SW 1271 (cell line): Measurements from ENCODE around the gene HLCS.

Source experiments
- DNase-seq, 2 experiments: peaks; one replicate each; lab custom pipeline; 2025; lab: John Stamatoyannopoulos, UW

HLCS gene

DNA sequence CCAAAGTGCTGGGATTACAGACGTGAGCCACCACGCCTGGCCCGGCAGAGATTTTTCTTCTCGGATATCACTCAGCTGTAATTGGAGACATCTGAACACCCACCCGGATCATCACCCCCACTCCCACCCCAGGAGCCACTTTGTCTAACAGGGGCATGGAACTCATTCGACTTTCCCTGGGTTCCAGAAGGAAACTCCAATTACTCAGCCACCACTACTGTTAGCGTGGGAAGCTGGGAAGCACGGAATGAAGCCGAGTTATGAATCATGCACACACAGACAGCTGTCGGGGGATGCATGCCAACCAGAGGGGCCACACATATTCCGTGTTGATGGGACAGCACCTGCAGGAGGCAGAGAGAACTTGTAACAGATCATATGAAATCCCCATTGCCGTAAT is 85.2 kb downstream of the HLCS start:
- DNase-seq = no peak

DNA sequence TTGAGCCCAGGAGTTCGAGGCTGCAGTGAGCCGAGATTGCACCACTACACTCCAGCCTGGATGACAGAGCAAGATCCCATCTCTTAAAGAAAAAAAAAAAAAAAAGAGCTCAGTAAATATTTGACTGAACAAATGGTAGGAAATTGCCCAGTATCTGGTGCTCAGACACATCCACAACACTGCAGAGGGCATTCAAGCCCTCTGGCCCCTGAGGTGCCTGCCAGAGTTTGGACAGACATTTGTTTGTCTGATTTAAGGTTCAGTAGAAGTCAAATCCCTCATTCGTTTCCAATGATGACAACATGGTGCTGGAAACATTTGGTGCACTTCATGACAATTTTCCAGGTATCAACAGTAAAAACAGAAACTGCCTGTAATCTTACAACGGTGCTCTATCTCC is 86.6 kb downstream of the HLCS start:
- no peak for DNase-seq

DNA sequence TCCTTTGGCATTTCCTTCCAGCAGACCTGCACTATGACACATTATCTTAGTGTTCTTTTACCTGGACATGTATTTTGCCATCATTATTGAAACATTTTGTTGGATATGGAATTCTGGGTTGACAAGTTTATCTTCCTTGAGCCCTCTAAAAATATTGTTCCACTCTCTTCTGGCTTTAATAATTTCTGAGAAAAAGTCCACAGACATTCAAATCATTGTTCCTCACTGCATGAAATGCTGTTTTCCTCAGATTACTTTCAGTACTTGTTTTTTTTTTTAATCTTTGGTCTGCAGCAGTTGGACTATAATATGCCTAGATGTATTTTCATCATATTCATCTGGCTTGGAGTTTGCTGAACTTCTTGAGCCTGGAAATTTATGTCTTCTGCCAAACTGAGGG is 88.7 kb downstream of the HLCS start:
- DNase-seq = no peak

DNA sequence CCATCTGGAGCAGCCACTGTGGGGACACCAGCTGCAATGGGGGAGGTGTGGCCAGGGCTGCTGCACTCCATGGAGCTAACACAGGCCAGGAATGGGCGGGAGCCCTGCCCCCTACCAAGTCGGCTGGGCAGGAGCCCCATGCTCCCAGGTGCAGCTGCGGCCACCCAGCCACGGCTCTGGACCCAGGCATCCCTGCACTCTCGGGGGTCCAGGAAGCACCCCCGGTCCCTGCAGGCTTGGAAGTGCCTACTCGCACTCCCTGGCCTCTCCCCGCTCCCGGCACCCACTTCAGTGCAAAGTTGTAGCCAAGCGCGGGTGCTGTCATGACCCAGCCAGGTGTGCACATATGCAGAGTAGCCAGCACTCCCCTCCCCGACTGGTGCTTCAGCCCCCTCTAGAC is 91.8 kb downstream of the HLCS start:
- no peak for DNase-seq

DNA sequence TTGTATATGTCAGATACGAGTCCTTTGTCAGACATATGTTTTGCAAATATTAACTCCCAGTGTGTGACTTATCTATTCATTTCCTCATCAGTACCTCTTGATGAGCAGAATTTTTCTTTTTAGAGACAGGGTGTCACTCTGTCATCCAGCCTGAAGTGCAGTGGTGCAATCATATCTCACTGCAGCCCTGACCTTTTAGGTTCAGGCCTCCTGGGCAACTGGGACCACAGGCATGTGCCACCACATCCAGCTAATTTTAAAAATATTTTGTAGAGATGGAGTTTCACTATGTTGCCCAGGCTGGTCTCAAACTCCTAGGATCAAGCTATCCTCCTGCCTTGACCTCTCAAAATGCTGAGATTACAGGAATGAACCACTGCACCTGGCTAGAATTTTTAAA is 93.0 kb downstream of the HLCS start:
- DNase-seq = no peak

DNA sequence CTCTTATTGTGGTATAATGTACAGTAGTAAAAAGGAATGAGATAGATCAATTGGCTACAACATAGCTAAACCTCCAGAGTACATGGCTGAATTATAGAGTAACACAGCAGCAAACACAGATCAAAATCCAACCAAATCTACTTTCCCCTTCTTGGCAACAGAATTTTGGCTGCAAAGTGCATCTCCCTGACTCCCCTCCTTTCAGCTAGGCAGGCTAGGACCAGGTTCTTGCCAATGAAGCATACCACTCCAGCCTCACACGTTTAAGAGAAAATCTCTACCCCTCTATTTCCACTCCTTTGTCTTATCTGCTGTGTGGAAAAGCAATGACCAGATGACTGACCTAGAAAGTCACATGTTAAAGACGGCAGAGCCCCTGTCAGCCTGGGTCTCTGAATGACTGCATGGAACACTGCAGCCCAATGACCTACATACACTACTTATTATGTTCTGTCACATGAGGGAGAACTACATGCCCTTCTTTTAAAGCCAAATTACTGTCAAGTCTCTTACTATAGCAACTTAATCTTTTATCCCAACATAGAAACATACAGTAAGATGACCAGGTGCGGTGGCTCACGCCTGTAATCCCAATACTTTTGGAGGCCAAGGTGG is 99.1 kb downstream of the HLCS start:
- DNase-seq = no peak

DNA sequence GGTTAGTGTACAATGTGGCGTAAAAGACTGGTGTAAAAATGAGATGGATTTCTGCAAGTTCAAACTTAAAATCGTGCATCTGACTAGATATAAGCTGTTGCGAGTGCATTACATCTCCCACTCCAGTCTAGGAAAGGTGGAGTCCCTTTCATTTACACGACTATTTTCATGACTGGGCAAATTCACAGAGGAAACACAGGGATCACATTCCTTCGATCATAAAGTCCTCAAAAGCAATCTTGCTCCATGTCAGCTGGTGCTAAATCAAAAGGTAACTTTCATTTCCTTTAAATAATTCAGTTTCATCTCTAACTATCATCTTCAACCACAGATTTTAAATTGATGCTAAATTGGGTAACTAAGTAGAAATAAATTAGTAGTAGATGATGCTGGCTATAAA is 100.0 kb downstream of the HLCS start:
- no peak for DNase-seq

DNA sequence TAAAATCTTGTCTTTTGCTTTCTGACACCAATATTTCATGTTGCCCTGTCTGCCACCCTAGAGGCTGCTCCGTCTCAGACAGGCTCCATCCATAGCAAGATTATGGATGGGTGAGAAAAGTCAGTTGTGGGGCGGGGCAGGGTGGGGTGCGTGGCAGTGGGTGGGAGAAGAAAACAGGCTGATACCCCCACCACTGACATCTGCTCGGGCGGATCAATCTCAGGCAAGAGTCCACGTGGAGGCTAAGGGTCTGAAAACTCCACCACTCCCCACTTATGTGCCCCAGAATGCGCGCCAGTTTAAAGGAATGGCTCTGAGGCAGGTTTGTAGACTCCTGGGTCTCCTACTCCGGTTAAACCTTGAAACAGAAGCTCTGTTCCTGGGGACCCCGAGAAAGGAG is 101.5 kb downstream of the HLCS start:
- DNase-seq = no peak

DNA sequence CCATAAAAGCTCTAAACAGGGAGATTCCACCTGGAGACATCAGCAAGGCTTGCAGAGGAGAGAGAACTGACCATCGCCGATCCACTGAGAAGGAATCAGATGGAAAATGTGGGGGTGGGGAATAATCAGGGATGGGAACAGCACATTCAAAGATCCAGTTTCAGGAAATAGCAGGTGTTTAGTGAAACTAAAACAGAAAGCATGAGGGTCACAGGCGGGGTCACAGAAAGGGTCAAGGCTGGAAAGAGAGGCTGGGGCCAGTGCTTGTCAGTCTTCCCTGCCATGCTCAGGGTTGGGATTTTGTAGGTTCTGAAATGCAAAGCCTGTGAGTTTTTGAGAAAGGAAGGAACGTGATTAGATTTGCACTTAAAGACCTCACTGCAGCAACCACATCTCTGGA is 103.2 kb downstream of the HLCS start:
- DNase-seq = no peak

DNA sequence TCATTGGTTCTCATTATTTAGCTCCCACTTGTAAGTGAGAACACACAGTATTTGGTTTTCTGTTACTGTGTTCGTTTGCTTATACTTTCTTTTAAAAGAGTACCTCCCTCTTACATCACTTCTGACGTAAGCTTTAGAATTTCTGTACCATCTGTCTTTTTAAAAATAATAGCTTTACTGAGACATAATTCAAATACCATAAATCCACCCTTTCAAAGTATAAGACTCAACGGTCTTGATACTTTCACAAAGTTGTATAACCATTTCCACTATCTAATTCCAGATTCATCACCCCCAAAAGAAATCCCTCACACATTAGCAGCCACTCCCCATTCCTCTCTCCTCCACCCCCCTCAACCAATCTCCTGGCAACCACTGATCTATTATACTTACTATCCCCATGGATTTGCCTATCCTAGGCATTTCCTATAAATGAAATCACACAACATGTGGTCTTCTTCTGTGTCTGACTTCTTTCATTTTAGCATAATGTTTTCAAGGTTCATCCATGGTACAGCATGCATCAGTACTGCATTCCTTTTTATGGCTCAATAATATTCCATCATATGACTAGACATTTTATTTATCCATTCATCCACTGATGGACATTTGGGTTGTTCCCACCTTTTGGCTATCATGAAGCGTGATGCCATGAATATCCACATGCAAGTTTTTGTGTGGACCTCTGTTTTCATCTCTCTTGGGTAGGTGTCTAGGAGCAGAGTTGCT is 104.7 kb downstream of the HLCS start:
- DNase-seq = no peak

DNA sequence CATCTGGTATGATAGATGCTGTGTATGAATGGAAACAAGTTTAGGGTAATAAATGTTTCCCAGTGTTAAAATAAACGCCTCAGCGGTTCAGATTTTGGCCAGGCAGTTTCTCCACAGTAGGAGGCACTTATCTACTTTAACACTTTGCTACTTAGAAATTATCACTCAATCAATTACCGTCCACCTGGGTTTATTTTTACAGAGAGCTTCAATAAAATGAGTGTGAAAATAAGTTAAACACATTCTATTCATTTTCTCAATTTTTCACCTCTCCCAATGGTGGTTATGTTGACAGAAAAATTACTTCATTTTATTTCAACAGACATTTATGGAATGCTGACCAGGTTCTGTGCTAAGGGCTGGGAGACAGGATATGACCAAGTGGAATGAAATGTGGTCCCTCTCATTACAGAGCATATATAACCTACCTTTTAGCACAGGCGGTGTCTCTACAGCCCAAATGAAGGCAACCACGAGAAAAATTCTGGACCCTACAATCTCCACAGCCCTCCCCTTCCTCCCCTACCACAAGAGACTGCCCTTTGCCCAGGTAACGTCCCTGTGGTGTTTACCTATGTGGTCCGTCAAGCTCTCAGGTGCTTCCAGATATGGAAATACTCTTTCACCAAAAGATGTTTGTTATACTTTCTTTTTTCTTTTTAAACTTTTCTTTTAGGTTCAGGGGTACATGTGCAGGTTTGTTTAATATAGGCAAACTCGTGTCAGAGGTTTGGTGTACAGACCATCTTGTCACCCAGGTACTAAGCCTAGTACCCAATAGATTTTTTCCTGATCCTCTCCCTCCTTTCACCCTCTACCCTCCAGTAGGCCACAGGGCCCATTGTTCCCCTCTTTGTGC is 105.5 kb downstream of the HLCS start:
- DNase-seq = peak in 1 of 2 experiments; percentile 57

DNA sequence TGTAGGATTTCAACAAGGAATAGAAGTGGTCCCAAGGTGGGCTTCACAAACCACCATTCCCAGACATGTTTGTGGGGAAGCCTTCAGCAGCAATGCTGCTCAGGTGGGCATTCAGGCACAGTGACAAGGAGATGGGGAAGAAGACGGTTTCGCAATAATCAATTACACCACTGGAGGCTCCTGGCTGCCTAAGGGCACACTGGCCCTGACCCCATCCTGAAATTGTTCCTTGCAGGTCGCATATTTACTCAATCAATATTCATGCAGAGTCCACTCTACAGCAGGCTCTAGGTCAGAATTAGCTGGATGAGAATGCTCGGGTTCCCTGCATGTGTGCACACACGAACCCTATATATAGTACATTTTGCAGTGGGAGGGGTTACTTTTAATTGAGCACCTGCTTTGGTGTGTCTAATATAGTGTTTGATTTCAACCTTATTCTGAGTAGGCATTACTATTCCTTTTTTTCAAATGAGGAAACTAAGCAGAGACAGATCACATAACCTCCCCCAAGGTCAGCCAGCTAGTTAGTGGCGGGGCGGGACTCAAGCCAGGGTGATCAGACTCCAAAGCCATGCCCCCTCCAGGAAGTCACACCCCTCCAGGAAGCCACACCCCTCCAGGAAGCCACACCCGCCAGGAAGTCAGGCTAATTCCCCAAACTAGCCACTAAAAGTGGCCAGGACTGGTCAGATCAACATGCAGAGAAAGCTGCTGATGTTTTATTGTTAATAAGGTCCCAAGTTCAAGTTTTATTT is 106.5 kb downstream of the HLCS start:
- DNase-seq = peak; percentile 18 to 44

DNA sequence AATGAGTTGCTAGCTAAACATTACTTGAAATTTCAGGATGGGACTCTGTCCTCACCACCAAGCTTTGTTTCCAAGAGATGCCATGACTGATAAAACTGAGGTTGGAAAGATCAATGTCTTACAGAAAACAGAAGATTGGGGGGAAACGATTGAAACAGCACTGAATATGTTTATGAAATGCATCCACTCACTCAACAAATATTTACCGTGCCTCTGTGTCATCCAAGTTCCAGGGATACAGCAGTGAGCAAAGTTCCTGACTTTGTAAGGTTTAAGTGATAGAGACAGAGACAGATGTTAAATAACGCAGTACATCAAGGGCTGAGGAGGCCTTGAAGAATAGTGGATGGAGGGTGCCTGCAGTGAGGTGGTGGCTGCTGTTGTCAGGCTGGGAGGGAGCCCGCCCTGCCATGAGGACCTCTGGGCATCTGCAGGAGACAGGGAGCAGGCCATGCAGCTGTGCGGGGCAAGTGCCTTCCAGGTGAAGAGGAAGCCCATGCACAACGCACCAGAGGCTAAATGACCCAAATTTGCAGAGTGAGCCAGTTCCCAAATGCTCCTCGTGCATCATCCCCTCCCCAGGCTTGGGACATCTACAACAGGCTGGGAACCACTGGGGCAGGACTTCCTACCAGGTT is 108.0 kb downstream of the HLCS start:
- DNase-seq = no peak

DNA sequence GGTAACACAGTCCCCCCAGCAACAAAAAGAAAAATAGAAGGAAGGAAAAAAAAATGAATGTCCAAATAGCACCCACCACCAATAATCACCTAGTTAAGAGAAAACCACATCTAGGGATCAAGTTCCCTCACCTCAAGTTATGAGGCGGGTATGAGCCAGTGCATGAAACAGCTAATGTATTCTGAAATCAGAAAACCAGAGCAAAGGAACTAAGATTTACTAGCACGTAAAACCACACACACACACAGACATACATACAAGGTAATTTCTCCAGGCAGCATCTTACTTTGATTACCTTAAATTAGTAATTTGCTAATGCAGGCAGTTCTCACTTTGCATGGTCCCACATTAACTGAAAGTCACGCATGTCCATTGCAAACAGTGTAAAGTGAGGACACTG is 109.8 kb downstream of the HLCS start:
- no peak for DNase-seq

DNA sequence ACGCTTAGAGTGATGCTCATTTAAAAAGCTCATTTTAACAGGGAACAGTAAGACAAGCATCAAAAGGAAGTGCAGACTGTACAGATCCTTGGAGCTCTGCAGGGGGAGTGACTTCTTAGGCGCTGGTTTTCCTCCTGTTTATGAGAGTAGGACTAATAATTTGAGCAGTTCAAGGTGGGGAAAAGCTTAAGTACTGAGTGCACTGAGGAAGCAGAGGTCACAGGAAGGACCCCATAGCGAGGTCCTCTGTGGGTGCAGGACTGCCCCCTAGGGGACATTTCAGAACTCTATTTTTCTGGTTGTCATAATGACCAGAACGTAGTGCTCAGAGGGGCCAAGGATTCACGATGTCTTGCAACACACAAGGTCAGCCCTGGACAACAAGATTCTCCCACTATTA is 112.1 kb downstream of the HLCS start:
- DNase-seq = no peak

DNA sequence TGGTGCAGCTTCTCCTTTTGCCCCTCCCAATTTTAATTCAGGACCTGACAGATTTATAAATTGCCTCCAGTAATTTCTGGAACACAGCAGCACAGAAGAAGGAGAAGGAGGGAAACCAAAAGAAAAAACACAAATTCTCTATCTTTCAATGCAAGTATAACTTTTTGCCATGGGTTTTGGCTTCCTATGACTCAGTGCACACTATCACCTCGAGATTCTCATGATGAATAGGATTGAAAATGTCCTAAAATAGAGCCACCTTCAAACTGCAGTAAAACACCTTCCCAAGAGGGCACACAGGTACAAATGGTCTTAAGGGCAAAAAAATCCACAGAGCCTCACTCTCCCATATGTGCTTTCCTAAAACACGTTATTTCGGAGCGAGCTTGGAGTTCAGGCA is 113.6 kb downstream of the HLCS start:
- no peak for DNase-seq

DNA sequence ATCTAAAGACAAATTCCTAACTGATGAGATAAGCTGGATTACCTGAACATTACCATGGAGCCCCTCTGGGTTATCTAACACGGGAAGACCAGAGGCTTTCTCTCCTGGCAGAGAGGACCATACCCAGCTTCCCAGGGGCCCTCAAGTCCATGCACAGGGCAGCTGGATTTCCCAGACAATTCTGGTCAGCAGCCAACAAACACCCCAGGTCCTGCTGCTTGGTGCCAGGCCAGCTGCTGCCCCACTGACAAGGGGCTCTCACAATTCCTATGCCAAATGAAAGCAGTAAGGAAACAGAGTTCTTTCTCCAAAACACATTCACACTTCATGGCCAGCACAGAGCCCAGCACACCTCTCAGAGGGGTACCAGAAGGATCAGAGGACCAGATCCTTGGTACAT is 114.2 kb downstream of the HLCS start:
- DNase-seq = no peak

DNA sequence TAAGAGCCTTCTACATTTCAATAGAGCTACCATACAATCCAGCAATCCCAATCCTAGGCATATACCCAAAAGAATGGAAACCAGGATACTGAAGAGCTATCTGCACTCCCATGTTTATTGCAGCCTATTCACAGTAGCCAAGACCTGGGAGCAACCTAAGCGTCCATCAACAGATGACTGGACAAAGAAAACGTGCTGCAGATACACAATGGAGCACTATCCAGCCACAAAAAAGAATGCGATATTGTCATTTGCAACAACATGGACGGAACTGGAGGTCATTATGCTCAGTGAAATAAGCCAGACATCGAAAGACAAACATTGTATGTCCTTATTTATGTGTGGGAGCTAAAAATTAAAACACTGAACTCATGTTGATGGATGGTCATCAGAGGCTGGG is 115.3 kb downstream of the HLCS start:
- DNase-seq = no peak

DNA sequence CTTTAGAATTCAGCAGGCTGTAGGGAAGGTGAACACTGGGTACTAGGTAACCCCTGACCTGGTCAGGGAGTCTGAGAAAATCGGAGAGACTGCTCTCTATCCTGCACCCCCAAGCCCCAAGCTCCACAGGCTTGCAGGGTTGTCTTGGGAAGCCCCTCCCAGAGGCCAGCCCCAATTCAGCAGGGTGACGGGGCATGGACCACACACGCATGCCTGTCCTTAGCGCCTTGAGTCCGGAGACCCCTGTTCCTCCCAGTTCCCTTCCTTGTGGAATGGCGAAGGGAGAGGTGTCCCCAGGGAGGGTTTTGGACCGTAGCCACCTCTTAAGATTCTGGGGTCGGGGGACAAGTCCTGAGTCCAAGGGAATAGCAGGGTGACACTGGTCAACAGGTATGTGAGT is 116.1 kb downstream of the HLCS start:
- no peak for DNase-seq

DNA sequence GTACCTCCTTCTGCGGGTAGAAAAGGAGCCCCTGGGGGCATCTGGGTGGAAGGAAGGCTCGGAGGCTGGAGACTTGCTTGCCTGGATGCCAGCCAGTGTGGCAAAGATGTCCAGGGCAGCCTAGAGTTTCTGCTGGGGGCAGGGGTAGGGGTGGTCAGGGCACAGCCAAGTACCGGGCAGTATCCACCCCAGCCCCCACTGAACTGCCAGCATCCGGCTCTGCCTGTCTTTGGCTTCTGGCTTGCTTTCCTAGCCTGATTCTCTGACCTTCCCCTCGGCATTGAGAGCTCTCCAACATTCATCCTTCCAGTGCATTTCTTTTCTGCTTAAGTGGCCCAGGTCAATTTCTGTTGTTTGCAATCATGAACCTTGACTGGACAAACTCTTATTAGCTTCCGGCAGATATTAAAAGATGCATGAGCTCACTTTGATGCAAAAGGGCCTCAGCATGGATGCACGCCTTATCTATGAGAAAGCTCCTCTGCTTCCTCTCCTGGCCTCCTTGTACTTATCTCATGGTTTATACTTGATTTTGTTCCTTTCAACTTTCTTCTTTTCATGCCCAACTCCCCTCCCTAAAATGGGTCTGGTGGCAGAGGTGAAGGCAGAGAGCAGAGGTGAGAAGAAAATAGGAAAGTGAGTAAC is 116.9 kb downstream of the HLCS start:
- DNase-seq = no peak

DNA sequence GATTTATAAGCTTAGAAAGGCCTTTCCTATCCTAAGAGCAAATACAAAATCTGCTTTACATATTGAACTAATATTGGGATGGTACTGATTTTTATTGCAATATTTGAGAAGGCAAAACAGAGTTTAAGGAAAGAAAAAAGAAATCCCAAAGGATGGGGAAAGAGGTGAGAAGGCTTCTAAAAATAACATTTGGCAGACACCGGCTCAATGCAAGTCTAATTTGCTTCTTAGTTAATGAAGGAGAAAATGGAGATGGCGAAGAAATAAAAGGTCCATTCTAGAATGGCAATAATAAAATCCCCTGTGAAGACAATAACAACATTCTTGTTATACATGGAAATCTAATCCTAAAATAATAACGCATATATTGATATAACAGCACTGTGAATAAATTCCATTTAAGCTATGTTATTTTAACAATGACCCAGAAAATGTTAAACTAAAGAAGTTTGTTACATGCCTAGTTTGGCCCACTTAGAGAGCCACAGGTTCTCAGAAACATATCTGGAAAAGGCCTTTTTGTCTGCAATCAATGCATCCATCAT is 117.7 kb downstream of the HLCS start:
- DNase-seq = no peak
